Subcutaneous abdominal adipose tissue (tissue), 5 donors: Measurements from ENCODE around the gene CACNA1F.
A peak's percentile ranks its signal among the peaks of the same experiment; 100 is the strongest.

ENCODE experiments used
- H3K27ac ChIP-seq: one replicate; pipeline ENCODE4 v1.7.0; 2013; ENCODE audit warnings: low read depth, mild to moderate bottlenecking, inconsistent platforms, low read length, moderate library complexity
- H3K27me3 ChIP-seq, 5 donors: one replicate each; pipeline ENCODE4 v1.7.0; 2013; ENCODE audit warnings: low read length in 5 of 5, inconsistent platforms in 1 of 5; ENCODE audit not compliant: control insufficient read depth in 5 of 5, insufficient read depth in 4 of 5
- H3K36me3 ChIP-seq, 5 donors: one replicate each; pipeline ENCODE4 v1.7.0; 2013; ENCODE audit warnings: low read length in 5 of 5; ENCODE audit not compliant: control insufficient read depth in 5 of 5, insufficient read depth in 5 of 5
- H3K4me1 ChIP-seq, 5 donors: one replicate each; pipeline ENCODE4 v1.7.0; 2013; ENCODE audit warnings: low read length in 5 of 5, mild to moderate bottlenecking in 3 of 5, moderate library complexity in 1 of 5; ENCODE audit not compliant: control insufficient read depth in 5 of 5, insufficient read depth in 5 of 5
- H3K4me3 ChIP-seq, 5 donors: one replicate each; pipeline ENCODE4 v1.7.0; 2013; ENCODE audit warnings: low read length in 5 of 5, low read depth in 1 of 5
- H3K9ac ChIP-seq, 5 donors: one replicate each; pipeline ENCODE4 v1.7.0; 2013; ENCODE audit warnings: low read length in 5 of 5, mild to moderate bottlenecking in 4 of 5, moderate library complexity in 3 of 5
- H3K9me3 ChIP-seq, 5 donors: one replicate each; pipeline ENCODE4 v1.7.0; 2013; ENCODE audit warnings: low read length in 5 of 5; ENCODE audit not compliant: control insufficient read depth in 5 of 5
- donor health status: healthy.
- donor health status: healthy.
- donor health status: healthy.
- donor health status: healthy.
- donor health status: healthy.

The CACNA1F gene

GRCh38 chrX:49191574-49192011 lies 41.5 kb downstream of the CACNA1F start:
- H3K9ac ChIP-seq = peak overlapping the region in 4 of 5 donors; percentile 67 to 82 (median 74)
- no peaks in the 10 kb centered on the region for H3K36me3 ChIP-seq

DNA sequence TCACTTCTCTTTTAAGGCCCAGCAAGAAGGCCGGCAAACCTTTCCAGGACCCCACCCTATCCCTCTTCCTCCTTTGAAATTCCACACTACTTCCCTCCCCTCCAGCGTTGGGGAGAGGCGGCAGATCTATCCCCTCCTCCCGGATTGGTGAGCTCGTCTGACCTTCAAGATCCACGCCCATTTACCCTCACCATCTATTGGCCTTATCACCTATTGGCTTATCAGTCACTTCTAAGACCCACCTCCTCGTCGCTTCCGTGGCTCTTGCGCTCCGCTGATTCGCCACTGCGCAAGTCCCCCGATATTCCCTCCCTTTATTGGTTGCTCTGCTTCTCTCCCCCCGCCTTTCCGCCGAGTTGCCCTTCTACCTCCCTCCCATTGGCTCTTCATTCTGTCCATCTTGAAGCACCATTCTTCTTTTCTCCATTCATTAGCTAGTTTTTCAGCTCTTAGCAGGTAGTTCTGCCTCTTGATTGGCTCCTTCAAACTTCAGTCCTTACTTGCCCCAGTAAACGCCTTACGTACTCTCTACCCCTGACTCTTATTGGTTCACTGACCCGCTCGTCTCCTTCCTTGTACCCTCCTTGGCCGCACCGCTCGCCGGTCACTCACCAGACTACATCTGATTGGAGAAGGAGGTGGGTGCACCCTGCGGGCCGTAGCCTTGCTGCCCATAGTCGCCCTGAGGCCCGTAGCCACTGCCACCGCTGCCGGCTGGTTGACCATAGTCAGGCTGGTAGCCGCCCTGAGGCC lies 42.1 kb downstream of the CACNA1F start:
- no peaks in the 10 kb centered on the region for H3K36me3 ChIP-seq
- H3K27ac ChIP-seq = peak overlapping the region; percentile 70
- H3K9me3 ChIP-seq = no peaks in the 10 kb centered on the region
- H3K27me3 ChIP-seq = peaks cover 0 to 6% (median 2%) of the 10 kb centered on the region in 5 donors
- peak overlapping the region in 4 of 5 donors; percentile 67 to 82 (median 74) for H3K9ac ChIP-seq
- peaks cover 0 to 10% (median 9%) of the 10 kb centered on the region in 5 donors for H3K4me1 ChIP-seq
- peak overlapping the region; percentile 55 to 74 (median 68) for H3K4me3 ChIP-seq

More at GRCh38 chrX:49191574-49192011, 41.5 kb downstream of the CACNA1F start:
- no peaks in the 10 kb centered on the region for H3K9me3 ChIP-seq
- H3K27ac ChIP-seq = peak overlapping the region; percentile 70
- H3K4me1 ChIP-seq = peaks cover 0 to 10% (median 8%) of the 10 kb centered on the region in 5 donors
- H3K4me3 ChIP-seq = peak overlapping the region; percentile 55 to 74 (median 68)
- H3K27me3 ChIP-seq = peaks cover 0 to 5% (median 2%) of the 10 kb centered on the region in 5 donors

GRCh38 chrX:49189606-49190005 lies 43.5 kb downstream of the CACNA1F start:
- Histone ChIP-seq H3K4me1 (peaks cover 0 to 22% (median 18%) of the 10 kb centered on the region in 5 donors), H3K4me3 (no peak overlapping the region)

DNA sequence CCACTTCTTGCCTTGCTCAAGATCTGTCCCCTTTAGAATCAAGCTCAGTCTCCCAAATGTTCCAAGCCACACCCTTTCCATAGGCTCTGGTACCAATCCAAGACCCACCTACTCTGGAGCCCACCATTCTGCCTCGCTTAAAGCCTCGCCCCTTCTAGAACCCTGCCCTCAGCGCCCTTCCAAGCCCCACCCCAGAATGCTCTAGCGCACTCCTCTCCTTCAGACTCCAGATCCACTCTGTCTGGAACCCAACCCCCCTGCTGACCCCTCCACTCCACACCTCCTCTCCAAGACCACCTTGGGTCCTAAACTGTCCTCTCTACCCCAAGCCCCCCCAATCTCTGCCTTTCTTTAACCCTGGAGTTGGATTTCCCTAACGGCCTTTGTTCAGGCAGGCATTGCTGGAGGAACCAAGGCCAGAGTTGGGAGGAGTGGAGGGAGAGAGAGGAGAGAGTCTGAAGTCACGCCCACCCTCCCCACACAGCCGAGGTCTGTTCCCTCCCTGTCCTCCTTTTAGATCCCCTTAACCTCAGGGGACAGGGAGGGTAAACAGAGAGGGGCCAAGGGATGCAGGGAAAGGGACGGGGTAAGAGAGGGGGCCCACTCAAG lies 44.6 kb downstream of the CACNA1F start:
- Histone ChIP-seq H3K9ac (no peak overlapping the region), H3K36me3 (peaks cover 0 to 1% (median 1%) of the 10 kb centered on the region in 5 donors), H3K4me3 (no peak overlapping the region), H3K9me3 (no peaks in the 10 kb centered on the region), H3K27ac (peak overlapping the region; percentile 37), H3K27me3 (peaks cover 0 to 6% (median 0%) of the 10 kb centered on the region in 5 donors), H3K4me1 (peaks cover 0 to 33% (median 25%) of the 10 kb centered on the region in 5 donors)

More at GRCh38 chrX:49189606-49190005, 43.5 kb downstream of the CACNA1F start:
- H3K27me3 ChIP-seq = peaks cover 0 to 6% (median 2%) of the 10 kb centered on the region in 5 donors
- H3K9me3 ChIP-seq = no peaks in the 10 kb centered on the region
- H3K9ac ChIP-seq = peak overlapping the region in 1 of 5 donors; percentile 35
- H3K36me3 ChIP-seq = no peaks in the 10 kb centered on the region
- no peak overlapping the region for H3K27ac ChIP-seq

GRCh38 chrX:49187526-49187925 lies 45.6 kb downstream of the CACNA1F start:
- H3K9me3 ChIP-seq = no peaks in the 10 kb centered on the region
- peak overlapping the region; percentile 79 for H3K27ac ChIP-seq
- H3K4me3 ChIP-seq = no peak overlapping the region
- peaks cover 0 to 6% (median 0%) of the 10 kb centered on the region in 5 donors for H3K27me3 ChIP-seq
- H3K36me3 ChIP-seq = peaks cover 0 to 8% (median 4%) of the 10 kb centered on the region in 5 donors
- peaks cover 0 to 33% (median 25%) of the 10 kb centered on the region in 5 donors for H3K4me1 ChIP-seq
- no peak overlapping the region for H3K9ac ChIP-seq

DNA sequence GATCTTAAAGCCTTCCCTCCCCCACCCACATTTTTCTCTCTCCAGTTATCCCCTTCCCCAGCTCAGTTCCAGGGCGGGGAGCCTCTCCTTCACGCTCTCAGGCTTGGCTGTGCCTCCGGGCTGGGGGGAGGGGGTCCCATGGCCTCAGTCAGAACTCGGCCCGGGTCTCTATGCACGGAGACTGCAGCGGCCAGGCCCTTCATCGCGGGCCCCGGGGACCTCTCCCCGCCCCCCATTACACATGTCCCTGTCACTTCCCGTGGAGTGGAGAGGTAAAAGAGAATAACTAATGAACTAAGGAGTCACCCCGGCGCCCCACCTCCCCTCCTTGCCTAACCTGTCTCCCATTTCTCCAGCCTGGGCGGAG lies 46.1 kb downstream of the CACNA1F start:
- H3K9ac ChIP-seq = no peak overlapping the region
- peaks cover 0 to 6% (median 2%) of the 10 kb centered on the region in 5 donors for H3K27me3 ChIP-seq
- no peak overlapping the region for H3K4me3 ChIP-seq
- peaks cover 0 to 13% (median 5%) of the 10 kb centered on the region in 5 donors for H3K36me3 ChIP-seq
- peaks cover 0 to 33% (median 25%) of the 10 kb centered on the region in 5 donors for H3K4me1 ChIP-seq
- H3K27ac ChIP-seq = peak overlapping the region; percentile 79
- H3K9me3 ChIP-seq = no peaks in the 10 kb centered on the region

GRCh38 chrX:49186125-49187027 lies 46.8 kb downstream of the CACNA1F start, which contains the start of gene PRICKLE3:
Gene PRICKLE3, minus strand, starts transcription at chrX:49186373. Its CDS starts 76 bp downstream, at chrX:49186297.
- Histone ChIP-seq H3K27ac (peak within 1 kb of the TSS; percentile 79), H3K27me3 (peaks cover 0 to 6% (median 2%) of the 10 kb centered on the region in 5 donors), H3K9ac (peak within 1 kb of the TSS in 4 of 5 donors; percentile 40 to 73 (median 68)), H3K36me3 (peaks cover 0 to 13% (median 5%) of the 10 kb centered on the region in 5 donors), H3K4me3 (peak within 1 kb of the TSS; percentile 58 to 70 (median 66)), H3K4me1 (peaks cover 0 to 29% (median 20%) of the 10 kb centered on the region in 5 donors), H3K9me3 (no peaks in the 10 kb centered on the region)

GRCh38 chrX:49184294-49185281 lies 48.6 kb downstream of the CACNA1F start:
- Histone ChIP-seq H3K9me3 (no peaks in the 10 kb centered on the region), H3K4me1 (peaks cover 0 to 25% (median 20%) of the 10 kb centered on the region in 5 donors), H3K36me3 (peaks cover 0 to 22% (median 13%) of the 10 kb centered on the region in 5 donors), H3K27me3 (peaks cover 0 to 6% (median 2%) of the 10 kb centered on the region in 5 donors), H3K9ac (peak overlapping the region in 2 of 5 donors; percentile 48 to 59), H3K27ac (peak overlapping the region; percentile 70), H3K4me3 (peak overlapping the region; percentile 36 to 70 (median 58))
